Suprapubic skin (tissue), 4 donors: ENCODE results near the gene RIOX2. TPM values are rescaled to one million over a fixed set of nuclear protein-coding genes. Genes with fewer than 3 reads are reported as not detected.

Experiments
- DNase-seq, 2 donors: peaks; one replicate each; pipeline ENCODE4 v3.0.0-alpha.2; 2019; ENCODE audit warnings: low spot score in 2 of 2
- H3K27ac ChIP-seq: fragments of 200-600 bp; sonication (generic); one replicate; pipeline ENCODE4 v1.5.1; 2019
- H3K27me3 ChIP-seq: fragments of 200-600 bp; sonication (generic); one replicate; pipeline ENCODE4 v1.5.1; 2019
- H3K36me3 ChIP-seq: fragments of 200-600 bp; sonication (generic); one replicate; pipeline ENCODE4 v1.5.1; 2019
- H3K4me1 ChIP-seq: fragments of 200-600 bp; sonication (generic); one replicate; pipeline ENCODE4 v1.5.1; 2019
- H3K4me3 ChIP-seq: fragments of 200-600 bp; sonication (generic); one replicate; pipeline ENCODE4 v1.5.1; 2019; ENCODE audit warnings: mild to moderate bottlenecking
- H3K9me3 ChIP-seq: fragments of 200-600 bp; sonication (generic); one replicate; pipeline ENCODE4 v1.5.1; 2019
- CTCF ChIP-seq, 2 donors: fragments of 200-600 bp in 1 of 2; fragments of 450-650 bp in 1 of 2; sonication (generic) in 1 of 2; IDR thresholded peaks; one replicate each; pipeline ENCODE4 v1.5.1; 2016 to 2019; ENCODE audit warnings: antibody characterized with exemption in 2 of 2, mild to moderate bottlenecking in 1 of 2, moderate library complexity in 1 of 2
- EP300 ChIP-seq: sonication (generic); formaldehyde crosslinking; IDR thresholded peaks from one replicate; pipeline ENCODE4 v1.6.1; 2017; ENCODE audit warnings: antibody characterized with exemption
- POLR2A ChIP-seq, 2 donors: fragments of 450-650 bp; IDR thresholded peaks; one replicate each; pipeline ENCODE4 v1.6.1; 2017; ENCODE audit warnings: antibody characterized with exemption in 2 of 2, mild to moderate bottlenecking in 2 of 2, moderate library complexity in 2 of 2
- POLR2AphosphoS5 ChIP-seq, 3 donors: sonication (generic); formaldehyde crosslinking; IDR thresholded peaks; one replicate each; pipeline ENCODE4 v1.6.1; 2017; ENCODE audit warnings: antibody characterized with exemption in 3 of 3
- WGBS: methylation state at CpG from one replicate; pipeline ENCODE4 v1.1.5; 2018; 5-methylcytosine and 5-hydroxymethylcytosine counted together
- total RNA-seq, 4 donors: library from RNA; depleted of rRNA; stranded (reverse); fragments of >200 nt; gene quantifications; one replicate each; pipeline ENCODE4 v1.1.0, GENCODE V29; 2016

RIOX2 gene
- total RNA-seq, 4 donors from 2014 or later = 30.1 to 44.1 (median 38.6) TPM

GRCh38 chr3:97975466-97975865, 3.2 kb upstream of the RIOX2 start:
- TF ChIP-seq EP300 (no peak), CTCF (IDR thresholded peaks at IDR 0.05) (no peak), POLR2AphosphoS5 (IDR thresholded peaks at IDR 0.05) (no peak), POLR2A (IDR thresholded peaks at IDR 0.05) (no peak)
- H3K36me3 ChIP-seq = no peaks in the 10 kb centered on the region
- H3K4me1 ChIP-seq = peaks cover 19% of the 10 kb centered on the region
- H3K4me3 ChIP-seq = no peak overlapping the region
- no peaks in the 10 kb centered on the region for H3K9me3 ChIP-seq
- H3K27me3 ChIP-seq = no peaks in the 10 kb centered on the region
- no peak overlapping the region for H3K27ac ChIP-seq
- 85% methylated on average over 1 of the region's 1 CpG for WGBS
- DNase-seq = no peak

GRCh38 chr3:97974996-97975395, 2.8 kb upstream of the RIOX2 start:
- WGBS = 72% methylated on average over 3 of the region's 3 CpGs
- H3K9me3 ChIP-seq = no peaks in the 10 kb centered on the region
- TF ChIP-seq POLR2A (IDR thresholded peaks at IDR 0.05) (no peak), EP300 (no peak), CTCF (IDR thresholded peaks at IDR 0.05) (no peak), POLR2AphosphoS5 (IDR thresholded peaks at IDR 0.05) (no peak)
- peaks cover 23% of the 10 kb centered on the region for H3K4me1 ChIP-seq
- no peak for DNase-seq
- no peaks in the 10 kb centered on the region for H3K27me3 ChIP-seq
- H3K27ac ChIP-seq = no peak overlapping the region
- H3K4me3 ChIP-seq = no peak overlapping the region
- no peaks in the 10 kb centered on the region for H3K36me3 ChIP-seq

- peak overlapping the region; percentile 80 for H3K4me3 ChIP-seq
- no peaks in the 10 kb centered on the region for H3K27me3 ChIP-seq
- no peak for DNase-seq
- 97% methylated on average over 9 of the region's 9 CpGs for WGBS
- TF ChIP-seq EP300 = no peak
- TF ChIP-seq POLR2A (IDR thresholded peaks at IDR 0.05) = no peak
- no peaks in the 10 kb centered on the region for H3K36me3 ChIP-seq
- no peak overlapping the region for H3K27ac ChIP-seq
- H3K9me3 ChIP-seq = no peaks in the 10 kb centered on the region
- peaks cover 28% of the 10 kb centered on the region for H3K4me1 ChIP-seq
These were observed 745 bp upstream of the RIOX2 start for GRCh38 chr3:97972976-97973375.

GRCh38 chr3:97970956-97971620, 1.1 kb downstream of the RIOX2 start:
- TF ChIP-seq CTCF (IDR thresholded peaks at IDR 0.05) = no peak
- H3K9me3 ChIP-seq = no peaks in the 10 kb centered on the region
- peaks cover 8% of the 10 kb centered on the region for H3K36me3 ChIP-seq
- DNase-seq = no peak
- H3K27me3 ChIP-seq = no peaks in the 10 kb centered on the region
- peak overlapping the region; percentile 80 for H3K4me3 ChIP-seq
- peak overlapping the region; percentile 88 for H3K27ac ChIP-seq
- H3K4me1 ChIP-seq = peaks cover 28% of the 10 kb centered on the region
- 60% methylated on average over 9 of the region's 9 CpGs for WGBS

- DNase-seq = no peak
- Histone ChIP-seq H3K4me3 (no peak overlapping the region), H3K27ac (no peak overlapping the region), H3K27me3 (no peaks in the 10 kb centered on the region), H3K9me3 (no peaks in the 10 kb centered on the region), H3K4me1 (peaks cover 28% of the 10 kb centered on the region), H3K36me3 (peaks cover 12% of the 10 kb centered on the region)
- TF ChIP-seq CTCF (IDR thresholded peaks at IDR 0.05) = no peak
- TF ChIP-seq POLR2AphosphoS5 (IDR thresholded peaks at IDR 0.05) = no peak
- TF ChIP-seq POLR2A (IDR thresholded peaks at IDR 0.05) = no peak
- no peak for TF ChIP-seq EP300
- 76% methylated on average over 1 of the region's 1 CpG for WGBS
These were observed 2.1 kb downstream of the RIOX2 start for GRCh38 chr3:97970156-97970555.

GRCh38 chr3:97969541-97969940, 2.7 kb downstream of the RIOX2 start:
- Histone ChIP-seq H3K27me3 (no peaks in the 10 kb centered on the region), H3K4me1 (peaks cover 28% of the 10 kb centered on the region), H3K27ac (no peak overlapping the region), H3K9me3 (no peaks in the 10 kb centered on the region), H3K4me3 (no peak overlapping the region), H3K36me3 (peaks cover 12% of the 10 kb centered on the region)
- no peak for TF ChIP-seq CTCF (IDR thresholded peaks at IDR 0.05)
- DNase-seq = no peak
- 82% methylated on average over 5 of the region's 5 CpGs for WGBS
